GM12878 (cell line): Measurements from ENCODE around the gene TPCN2.

Experiments used
- CBX5 ChIP-seq: sonication (generic); IDR thresholded peaks from 2 replicates; pipeline ENCODE4 v1.6.1; 2016; ENCODE audit warnings: low read depth, moderate library complexity, mild to moderate bottlenecking, inconsistent platforms
- HCFC1 ChIP-seq: fragments of 150-350 bp; IDR thresholded peaks from 2 replicates; pipeline ENCODE4 v1.6.1; 2014; ENCODE audit warnings: low read length
- JUNB ChIP-seq: IDR thresholded peaks from 2 replicates; pipeline ENCODE4 v1.6.1; 2016; ENCODE audit warnings: antibody characterized with exemption, mild to moderate bottlenecking
- POLR2A ChIP-seq: IDR thresholded peaks from 2 replicates; pipeline ENCODE4 v1.6.1; 2011; ENCODE audit warnings: low read depth, mild to moderate bottlenecking, low read length
- YY1 ChIP-seq: IDR thresholded peaks from 2 replicates; pipeline ENCODE4 v1.6.1; 2011; ENCODE audit warnings: low read depth, mild to moderate bottlenecking, low read length
- ZNF24 ChIP-seq: fragments of 450-650 bp; IDR thresholded peaks from 2 replicates; pipeline ENCODE4 v1.6.1; 2017; ENCODE audit warnings: antibody characterized with exemption, mild to moderate bottlenecking

DNA sequence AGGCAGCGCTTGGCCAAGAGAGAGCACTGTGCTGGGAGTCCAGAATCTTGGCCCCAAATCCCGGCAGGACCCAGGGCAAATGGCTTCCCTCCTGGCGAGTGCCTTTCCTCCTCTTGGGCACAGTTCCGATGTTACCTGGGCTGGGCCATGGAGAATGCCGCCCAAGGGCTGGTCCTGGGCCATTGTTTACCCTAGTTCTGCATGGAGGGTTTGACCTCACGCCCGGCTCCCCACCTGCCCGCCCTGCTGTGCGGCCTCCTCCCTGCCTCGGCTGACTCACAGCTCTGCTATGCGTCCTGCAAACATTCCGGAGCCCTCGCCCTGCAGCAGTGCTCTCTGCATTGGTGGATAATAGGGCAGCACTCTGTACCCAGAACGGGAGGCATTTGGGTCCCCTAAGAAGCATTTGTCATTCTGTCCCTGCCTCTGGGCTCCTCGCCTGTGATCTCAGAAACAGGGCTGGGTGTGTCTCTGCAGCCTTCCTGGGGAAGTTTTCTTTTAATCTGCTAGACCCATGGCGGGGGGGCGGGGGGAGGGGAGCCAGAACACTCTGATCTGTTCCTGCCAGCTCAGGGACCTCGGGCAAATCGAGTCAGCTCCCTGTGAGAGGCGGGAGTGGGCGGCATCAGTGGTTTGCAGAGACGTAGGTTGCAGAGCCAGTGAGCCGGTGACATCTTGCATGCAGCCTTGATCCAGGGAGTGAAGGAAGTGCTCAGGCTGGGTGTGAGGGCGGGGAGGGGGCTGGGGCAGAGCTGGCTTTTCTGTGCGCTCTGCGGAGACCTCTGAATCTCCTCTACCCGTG lies 74.1 kb downstream of the TPCN2 start:
- TF ChIP-seq CBX5 (no peak), HCFC1 (no peak), JUNB (no peak), YY1 (no peak), ZNF24 (no peak), POLR2A (no peak)
